ENCODE measurements around the gene ALOX15B. TPM values are rescaled to one million over a fixed set of nuclear protein-coding genes. Genes with fewer than 3 reads are reported as not detected.

The ALOX15B gene
- polyA plus RNA-seq = not detected

GRCh38 chr17:8038954-8039610 lies at the start of gene ALOX15B:
Gene ALOX15B (plus strand): TSS chr17:8039059. CDS start chr17:8039156, 97 bp downstream.
- peaks cover 19% of the 10 kb centered on the region for H3K27me3 Mint-ChIP-seq
- H3K36me3 Mint-ChIP-seq = no peaks in the 10 kb centered on the region
- peak within 1 kb of the TSS in 1 of 3 donors; percentile 10 for H3K27ac Mint-ChIP-seq
- peaks cover 0 to 5% (median 1%) of the 10 kb centered on the region in 3 donors for H3K4me1 Mint-ChIP-seq
- no peak within 1 kb of the TSS for H3K4me3 Mint-ChIP-seq
- peaks cover 0 to 6% (median 0%) of the 10 kb centered on the region in 3 donors for H3K9me3 Mint-ChIP-seq

GRCh38 chr17:7989781-7990655 lies 48.8 kb upstream of the ALOX15B start:
- Mint-ChIP-seq H3K27ac (peak overlapping the region; percentile 75 to 93 (median 83)), H3K4me1 (peaks cover 9 to 12% (median 10%) of the 10 kb centered on the region in 3 donors)

DNA sequence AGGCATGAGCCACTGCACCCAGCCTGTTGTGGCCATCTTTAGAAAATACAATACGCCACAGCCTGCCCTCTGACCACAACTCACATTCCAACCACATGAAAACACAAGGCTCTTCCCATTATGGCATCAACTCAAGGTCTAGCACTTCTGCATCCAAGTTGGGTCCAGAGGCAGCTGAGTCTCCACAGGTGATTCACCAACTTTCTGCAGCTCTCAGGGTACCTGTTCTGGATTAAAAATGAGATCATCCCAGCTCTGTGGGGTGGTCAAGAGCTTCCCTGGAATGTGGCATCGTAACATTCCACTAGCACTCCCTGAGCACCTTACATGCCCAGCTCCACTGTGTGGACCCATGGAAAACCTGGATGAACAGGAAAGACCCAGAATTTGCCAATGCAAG lies 46.3 kb upstream of the ALOX15B start:
- Mint-ChIP-seq H3K27me3 (peaks cover 6% of the 10 kb centered on the region), H3K36me3 (no peaks in the 10 kb centered on the region), H3K9me3 (no peaks in the 10 kb centered on the region), H3K4me3 (peak overlapping the region in 1 of 4 donors; percentile 5), H3K4me1 (peaks cover 10 to 16% (median 15%) of the 10 kb centered on the region in 3 donors), H3K27ac (no peak overlapping the region)

More at GRCh38 chr17:7989781-7990655, 48.8 kb upstream of the ALOX15B start:
- H3K4me3 Mint-ChIP-seq = peak overlapping the region; percentile 76 to 94 (median 85)
- H3K9me3 Mint-ChIP-seq = no peaks in the 10 kb centered on the region
- no peaks in the 10 kb centered on the region for H3K36me3 Mint-ChIP-seq
- no peaks in the 10 kb centered on the region for H3K27me3 Mint-ChIP-seq

GRCh38 chr17:7992924-7993323 lies 45.9 kb upstream of the ALOX15B start:
- Mint-ChIP-seq H3K27me3 (peaks cover 6% of the 10 kb centered on the region), H3K9me3 (no peaks in the 10 kb centered on the region), H3K36me3 (no peaks in the 10 kb centered on the region), H3K4me1 (peaks cover 10 to 16% (median 15%) of the 10 kb centered on the region in 3 donors), H3K4me3 (peak overlapping the region in 1 of 4 donors; percentile 5), H3K27ac (no peak overlapping the region)

DNA sequence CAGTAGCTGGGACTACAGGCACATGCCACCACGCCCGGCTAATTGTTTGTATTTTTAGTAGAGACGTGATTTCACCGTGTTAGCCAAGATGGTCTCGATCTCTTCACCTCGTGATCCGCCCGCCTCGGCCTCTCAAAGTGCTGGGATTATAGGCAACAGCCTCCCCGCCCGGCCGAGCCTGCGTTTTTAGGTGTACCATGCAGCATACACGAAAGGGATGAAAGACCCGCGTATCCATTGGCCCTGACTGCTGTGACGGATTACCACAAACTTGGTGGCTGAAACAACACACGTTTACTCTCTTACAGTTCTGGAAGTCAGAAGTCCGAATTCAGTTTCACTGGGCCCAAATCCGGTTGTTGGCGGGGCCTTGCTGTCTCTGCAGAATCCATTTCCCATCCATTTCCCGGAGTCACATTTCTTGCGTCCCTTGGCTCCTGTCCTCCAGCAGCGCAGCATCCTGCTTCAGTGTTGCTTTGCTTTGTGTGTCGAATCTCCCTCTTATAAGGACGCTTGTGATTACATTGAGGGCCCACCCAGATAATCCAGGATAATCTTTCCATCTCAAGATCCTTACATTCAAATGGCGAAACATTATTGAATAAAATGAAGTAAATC lies 44.8 kb upstream of the ALOX15B start:
- no peaks in the 10 kb centered on the region for H3K9me3 Mint-ChIP-seq
- no peak overlapping the region for H3K27ac Mint-ChIP-seq
- H3K4me1 Mint-ChIP-seq = peaks cover 8 to 13% (median 11%) of the 10 kb centered on the region in 3 donors
- H3K36me3 Mint-ChIP-seq = no peaks in the 10 kb centered on the region
- H3K4me3 Mint-ChIP-seq = no peak overlapping the region
- peaks cover 12% of the 10 kb centered on the region for H3K27me3 Mint-ChIP-seq

DNA sequence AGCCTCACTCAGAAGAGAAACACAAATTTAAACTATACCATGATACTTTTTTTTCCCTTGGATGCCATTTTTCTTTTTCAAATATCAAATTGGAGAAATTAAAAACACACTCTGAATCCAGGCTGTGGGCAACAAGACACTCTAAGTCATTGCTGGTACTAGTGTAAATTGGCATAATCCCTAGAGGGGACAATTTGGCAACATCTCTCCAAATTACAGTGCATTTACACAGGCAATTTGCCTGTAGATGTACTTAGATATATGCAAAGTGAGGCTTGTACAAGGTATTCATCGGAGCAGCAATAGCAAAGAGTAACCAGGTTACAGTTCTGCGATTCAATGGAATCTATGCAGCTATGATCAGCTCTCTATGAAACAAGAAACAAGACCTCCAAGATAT lies 43.1 kb upstream of the ALOX15B start:
- peak overlapping the region in 1 of 3 donors; percentile 35 for H3K27ac Mint-ChIP-seq
- peaks cover 12% of the 10 kb centered on the region for H3K27me3 Mint-ChIP-seq
- no peaks in the 10 kb centered on the region for H3K9me3 Mint-ChIP-seq
- H3K4me1 Mint-ChIP-seq = peaks cover 0 to 9% (median 6%) of the 10 kb centered on the region in 3 donors
- H3K4me3 Mint-ChIP-seq = no peak overlapping the region
- no peaks in the 10 kb centered on the region for H3K36me3 Mint-ChIP-seq

DNA sequence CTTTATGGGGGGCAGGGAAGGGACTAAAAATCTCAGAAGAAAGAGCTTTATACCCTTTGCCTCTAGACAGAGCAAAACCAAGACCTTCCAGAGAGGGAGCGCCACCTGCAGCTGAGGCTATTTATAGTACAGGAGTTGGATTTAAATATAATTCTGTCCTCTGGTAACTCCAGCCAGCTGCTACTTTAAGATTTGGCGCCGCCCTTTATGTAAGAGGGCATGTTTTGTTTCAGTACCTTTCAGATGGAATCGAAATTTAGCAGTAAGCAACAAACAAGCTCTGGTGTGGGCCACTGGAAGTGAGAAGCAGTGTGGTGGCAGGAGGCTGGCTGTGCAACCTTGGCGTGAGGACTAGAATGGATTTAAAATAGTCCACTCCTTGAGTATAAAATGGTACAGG lies 41.7 kb upstream of the ALOX15B start:
- Mint-ChIP-seq H3K27me3 (peaks cover 16% of the 10 kb centered on the region), H3K4me1 (peaks cover 4 to 12% (median 11%) of the 10 kb centered on the region in 3 donors), H3K36me3 (peaks cover 4% of the 10 kb centered on the region), H3K4me3 (no peak overlapping the region), H3K27ac (no peak overlapping the region), H3K9me3 (peaks cover 0 to 2% (median 0%) of the 10 kb centered on the region in 3 donors)

DNA sequence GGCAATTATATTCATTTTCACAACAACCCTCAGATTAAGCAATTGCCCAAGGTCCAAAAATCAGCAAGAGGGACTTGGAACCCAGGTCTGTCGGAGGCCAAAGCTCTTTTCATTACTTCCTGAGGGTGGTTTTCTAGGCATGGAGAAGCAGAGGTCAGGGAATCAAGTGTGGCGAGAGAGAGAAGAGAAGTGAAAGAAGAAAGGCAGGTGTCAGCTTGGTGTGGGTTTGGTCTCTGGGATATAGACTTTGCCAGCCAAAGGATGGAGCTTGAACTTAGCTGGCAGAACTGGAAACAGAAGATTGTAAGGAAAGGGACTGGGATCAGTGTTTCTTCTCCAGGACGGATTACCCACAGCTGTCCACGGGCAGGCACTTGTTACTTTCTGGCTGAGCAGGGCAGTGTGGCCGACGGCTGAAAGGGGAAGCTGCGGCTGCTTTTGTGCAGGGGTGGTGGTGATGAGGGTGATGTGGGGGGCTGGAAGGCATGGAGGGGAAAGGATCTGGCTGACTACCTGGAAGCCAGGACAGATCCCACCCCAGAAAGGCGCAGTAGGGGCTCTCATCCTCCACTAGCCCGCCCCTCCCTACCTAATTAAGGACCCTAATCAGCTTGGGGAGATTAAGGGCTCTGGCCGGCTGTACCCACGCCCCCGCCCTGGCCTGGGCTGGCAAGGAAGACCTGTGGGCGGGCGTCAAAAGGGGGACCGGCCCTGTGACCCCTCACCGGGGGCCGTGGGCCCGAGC lies 36.7 kb upstream of the ALOX15B start, which contains the start of gene GUCY2D:
Gene GUCY2D, plus strand, starts transcription at position 640 of the 745 bp plus-strand sequence. CDS start 433 bp downstream, outside the sequence.
- Mint-ChIP-seq H3K27me3 (peaks cover 18% of the 10 kb centered on the region), H3K4me1 (peaks cover 9% of the 10 kb centered on the region in 3 donors)

GRCh38 chr17:8002721-8003593 lies 35.9 kb upstream of the ALOX15B start:
- Mint-ChIP-seq H3K4me3 (no peak overlapping the region), H3K9me3 (peaks cover 0 to 2% (median 0%) of the 10 kb centered on the region in 3 donors), H3K27ac (no peak overlapping the region), H3K36me3 (peaks cover 4% of the 10 kb centered on the region), H3K27me3 (peaks cover 20% of the 10 kb centered on the region), H3K4me1 (peaks cover 6 to 9% (median 6%) of the 10 kb centered on the region in 3 donors)

More for the DNA sequence above, 36.7 kb upstream of the ALOX15B start, which contains the start of gene GUCY2D:
- Mint-ChIP-seq H3K4me3 (peak within 1 kb of the TSS; percentile 46 to 94 (median 72)), H3K9me3 (peaks cover 0 to 2% (median 0%) of the 10 kb centered on the region in 3 donors), H3K27ac (no peak within 1 kb of the TSS), H3K36me3 (peaks cover 4% of the 10 kb centered on the region)

DNA sequence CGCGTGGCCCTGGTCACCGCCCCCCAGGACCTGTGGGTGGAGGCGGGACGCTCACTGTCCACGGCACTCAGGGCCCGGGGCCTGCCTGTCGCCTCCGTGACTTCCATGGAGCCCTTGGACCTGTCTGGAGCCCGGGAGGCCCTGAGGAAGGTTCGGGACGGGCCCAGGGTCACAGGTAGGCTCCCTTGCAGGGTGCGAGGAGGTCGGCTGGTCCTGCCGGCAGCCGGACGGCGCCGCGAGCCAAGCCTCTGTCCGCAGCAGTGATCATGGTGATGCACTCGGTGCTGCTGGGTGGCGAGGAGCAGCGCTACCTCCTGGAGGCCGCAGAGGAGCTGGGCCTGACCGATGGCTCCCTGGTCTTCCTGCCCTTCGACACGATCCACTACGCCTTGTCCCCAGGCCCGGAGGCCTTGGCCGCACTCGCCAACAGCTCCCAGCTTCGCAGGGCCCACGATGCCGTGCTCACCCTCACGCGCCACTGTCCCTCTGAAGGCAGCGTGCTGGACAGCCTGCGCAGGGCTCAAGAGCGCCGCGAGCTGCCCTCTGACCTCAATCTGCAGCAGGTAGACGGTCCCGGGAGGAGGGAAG lies 35.2 kb upstream of the ALOX15B start:
- H3K27ac Mint-ChIP-seq = no peak overlapping the region
- H3K36me3 Mint-ChIP-seq = peaks cover 4% of the 10 kb centered on the region
- H3K4me3 Mint-ChIP-seq = no peak overlapping the region
- H3K9me3 Mint-ChIP-seq = peaks cover 0 to 2% (median 0%) of the 10 kb centered on the region in 3 donors
- H3K27me3 Mint-ChIP-seq = peaks cover 18% of the 10 kb centered on the region
- H3K4me1 Mint-ChIP-seq = peaks cover 6 to 9% (median 6%) of the 10 kb centered on the region in 3 donors

DNA sequence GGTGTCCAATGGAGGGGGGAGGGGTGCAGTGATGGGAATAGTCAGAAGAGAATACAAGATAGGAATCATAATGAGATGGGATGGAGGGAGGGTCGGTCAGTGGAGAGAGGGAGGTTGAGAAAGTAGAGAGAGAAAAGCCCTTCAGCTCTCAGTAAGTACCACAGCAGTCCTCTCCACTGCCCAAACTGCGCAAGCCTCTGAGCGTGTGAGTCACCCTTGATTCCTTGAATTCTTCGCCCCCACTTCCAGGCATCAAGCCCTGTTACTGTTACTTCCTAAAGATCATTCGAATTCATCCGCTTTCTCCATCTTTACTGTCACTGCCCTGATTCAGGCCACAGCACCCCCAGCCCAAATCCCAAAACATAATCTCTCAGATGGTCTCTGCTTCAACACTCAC lies 34.0 kb upstream of the ALOX15B start:
- Mint-ChIP-seq H3K27me3 (peaks cover 15% of the 10 kb centered on the region), H3K9me3 (peaks cover 0 to 2% (median 0%) of the 10 kb centered on the region in 3 donors), H3K27ac (no peak overlapping the region), H3K36me3 (peaks cover 4% of the 10 kb centered on the region), H3K4me3 (no peak overlapping the region), H3K4me1 (peaks cover 6 to 11% (median 6%) of the 10 kb centered on the region in 3 donors)

GRCh38 chr17:8005357-8005756 lies 33.5 kb upstream of the ALOX15B start:
- H3K4me1 Mint-ChIP-seq = peaks cover 6 to 11% (median 6%) of the 10 kb centered on the region in 3 donors
- no peak overlapping the region for H3K4me3 Mint-ChIP-seq
- H3K27me3 Mint-ChIP-seq = peaks cover 15% of the 10 kb centered on the region
- H3K27ac Mint-ChIP-seq = no peak overlapping the region
- H3K9me3 Mint-ChIP-seq = peaks cover 0 to 2% (median 0%) of the 10 kb centered on the region in 3 donors
- H3K36me3 Mint-ChIP-seq = peaks cover 4% of the 10 kb centered on the region

Data from IgD-negative memory B cell (primary cell).